HepG2 (cell line): ENCODE data around the gene KRT82. TPM values are rescaled to one million over a fixed set of nuclear protein-coding genes. Genes with fewer than 3 reads are reported as not detected.

Experiments used
- ATAC-seq: fragments of 200-7000 bp; cut with Tn5 transposase; 3 replicates; pipeline ENCODE4 v1.9.1; 2020; ENCODE audit warnings: mild to moderate bottlenecking, moderate library complexity
- BruUV-seq: library from RNA; stranded (reverse); fragments of 400-500 nt; replicated peaks from 2 replicates; lab custom pipeline; 2021; lab: Mats Ljungman, UMichigan
- CTCF ChIA-PET: fragments of 300-600 bp; formaldehyde crosslinking; extraction: SDS; loops from one replicate; lab custom pipeline; 2021; ENCODE audit warnings: low total read pairs, inconsistent platforms, low intra/inter-chr PET ratio; lab: Yijun Ruan, JAX
- POLR2A ChIA-PET: fragments of 350-600 bp; sonication (Branson Sonifier 250); formaldehyde crosslinking; loops from one replicate; lab custom pipeline; 2020; ENCODE audit warnings: antibody characterized with exemption, inconsistent platforms; lab: Yijun Ruan, JAX
- DNase-seq: peaks from one replicate; pipeline ENCODE4 v3.0.0-alpha.2; 2015; ENCODE audit warnings: low spot score
- FAIRE-seq: peaks from 3 replicates; lab custom pipeline; 2011; peaks lifted over from hg19 to GRCh38; lab: Jason Lieb, UNC
- H2AFZ ChIP-seq: one replicate; pipeline ENCODE4 v1.6.1; 2011; ENCODE audit warnings: low read length, inconsistent platforms
- H3K27ac ChIP-seq: fragments of 300-600 bp; 3 replicates; pipeline ENCODE4 v1.8.0; 2011; ENCODE audit warnings: mixed run types, mild to moderate bottlenecking, mixed read lengths, low read length, inconsistent platforms; ENCODE audit not compliant: insufficient read depth; ENCODE audit errors: extremely low read length
- H3K27me3 ChIP-seq, 2 experiments: fragments of 200-600 bp in 1 of 2; 2 replicates in 1 of 2; 3 replicates in 1 of 2; pipeline versions ENCODE4 v1.6.0 to v1.8.0; 2011; ENCODE audit warnings: low read length in 2 of 2, mild to moderate bottlenecking in 2 of 2, moderate library complexity in 2 of 2, inconsistent platforms in 1 of 2; ENCODE audit not compliant: insufficient read depth in 2 of 2, control insufficient read depth in 1 of 2
- H3K36me3 ChIP-seq, 2 experiments: fragments of 200-600 bp in 1 of 2; replicated peaks in 1 of 2; 2 replicates in 1 of 2; 3 replicates in 1 of 2; pipeline versions ENCODE4 v1.5.1 to v1.8.0; 2011; ENCODE audit warnings: low read length in 2 of 2, inconsistent platforms in 1 of 2; ENCODE audit not compliant: insufficient read depth in 2 of 2, control insufficient read depth in 1 of 2
- H3K4me1 ChIP-seq: 2 replicates; pipeline ENCODE4 v1.5.1; 2012; ENCODE audit warnings: low read length, inconsistent platforms; ENCODE audit not compliant: insufficient read depth
- H3K4me2 ChIP-seq: 2 replicates; pipeline ENCODE4 v1.6.0; 2011; ENCODE audit warnings: low read depth, low read length, inconsistent platforms
- H3K4me3 ChIP-seq, 3 experiments: fragments of 200-600 bp in 1 of 3; sonication (generic), shearing (Covaris generic) in 1 of 3; replicated peaks in 1 of 3; 2 replicates each; pipeline ENCODE4 v1.5.1; 2011 to 2016; ENCODE audit warnings: low read length in 3 of 3, inconsistent platforms in 2 of 3, low read depth in 2 of 3, mild to moderate bottlenecking in 2 of 3, control low read depth in 1 of 3, mixed read lengths in 1 of 3; ENCODE audit not compliant: insufficient read depth in 1 of 3
- H3K79me2 ChIP-seq: one replicate; pipeline ENCODE4 v1.6.1; 2011; ENCODE audit warnings: low read length, inconsistent platforms; ENCODE audit not compliant: insufficient read depth
- H3K9ac ChIP-seq: 2 replicates; pipeline ENCODE4 v1.6.0; 2011; ENCODE audit warnings: mild to moderate bottlenecking, low read depth, low read length, inconsistent platforms; ENCODE audit not compliant: insufficient read depth
- H3K9me3 ChIP-seq: 2 replicates; pipeline ENCODE4 v1.5.1; 2012; ENCODE audit warnings: mild to moderate bottlenecking, low read length
- H4K20me1 ChIP-seq: 2 replicates; pipeline ENCODE4 v1.6.0; 2011; ENCODE audit warnings: inconsistent platforms, mild to moderate bottlenecking, low read length, moderate library complexity; ENCODE audit not compliant: insufficient read depth
- BRCA1 ChIP-seq: sonication (generic); formaldehyde crosslinking; IDR thresholded peaks from 2 replicates; pipeline ENCODE4 v1.4.0; 2020; ENCODE audit warnings: missing genetic modification reagents
- ERF ChIP-seq: IDR thresholded peaks from 2 replicates; pipeline ENCODE4 v1.6.1; 2018; ENCODE audit warnings: missing biosample characterization, missing genetic modification reagents
- KDM3A ChIP-seq: IDR thresholded peaks from 2 replicates; pipeline ENCODE4 v1.6.1; 2018; ENCODE audit warnings: low read depth, missing compliant biosample characterization
- KDM6A ChIP-seq: IDR thresholded peaks from 2 replicates; pipeline ENCODE4 v1.6.1; 2016; ENCODE audit warnings: low read depth
- MEIS2 ChIP-seq: sonication (generic); formaldehyde crosslinking; IDR thresholded peaks from 2 replicates; pipeline ENCODE4 v1.9.0; 2021; ENCODE audit warnings: mild to moderate bottlenecking, missing genetic modification reagents
- NCOR1 ChIP-seq: fragments of 200-600 bp; sonication (generic); IDR thresholded peaks from 2 replicates; pipeline ENCODE4 v1.7.0; 2017; ENCODE audit warnings: antibody characterized with exemption, low read length, borderline replicate concordance
- PAXIP1 ChIP-seq: sonication (generic); formaldehyde crosslinking; conservative IDR thresholded peaks from 2 replicates; pipeline ENCODE4 v1.4.0; 2020; ENCODE audit warnings: mild to moderate bottlenecking, missing genetic modification reagents, moderate library complexity
- RBFOX2 ChIP-seq: fragments of 200-400 bp; formaldehyde crosslinking; IDR thresholded peaks from 2 replicates; pipeline ENCODE4 v1.6.1; 2017; ENCODE audit warnings: low read depth, mild to moderate bottlenecking, low read length
- SPEN ChIP-seq: sonication (generic); formaldehyde crosslinking; IDR thresholded peaks from 2 replicates; pipeline ENCODE4 v1.5.1; 2020; ENCODE audit warnings: low read depth, mild to moderate bottlenecking, missing genetic modification reagents
- THAP7 ChIP-seq: sonication (generic); formaldehyde crosslinking; IDR thresholded peaks from 2 replicates; pipeline ENCODE4 v1.8.1; 2023; ENCODE audit warnings: mild to moderate bottlenecking, missing genetic modification reagents
- ZNF614 ChIP-seq: IDR thresholded peaks from 2 replicates; pipeline ENCODE4 v1.6.1; 2018; ENCODE audit warnings: missing biosample characterization, missing genetic modification reagents, inconsistent platforms, borderline replicate concordance
- ZNF629 ChIP-seq: sonication (generic); formaldehyde crosslinking; conservative IDR thresholded peaks from 2 replicates; pipeline ENCODE4 v1.5.0; 2020; ENCODE audit warnings: missing genetic modification reagents
- ZSCAN20 ChIP-seq: sonication (generic); formaldehyde crosslinking; IDR thresholded peaks from 2 replicates; pipeline ENCODE4 v1.4.0; 2020; ENCODE audit warnings: missing genetic modification reagents, mild to moderate bottlenecking, borderline replicate concordance
- ZZZ3 ChIP-seq: sonication (generic); formaldehyde crosslinking; IDR thresholded peaks from 2 replicates; pipeline ENCODE4 v1.4.0; 2020; ENCODE audit warnings: missing genetic modification reagents, mild to moderate bottlenecking, borderline replicate concordance
- whole genome bisulfite sequencing: methylation state at CpG from one replicate; pipeline ENCODE4 v1.1.6; 2017; ENCODE audit warnings: low lambda C conversion rate; 5-methylcytosine and 5-hydroxymethylcytosine counted together
- in situ Hi-C: cut with HindIII; loops from 2 replicates; pipeline ENCODE4 v1.10.0; 2017; ENCODE audit warnings: low pct_unique_long_range_greater_than_20kb; ENCODE audit not compliant: extremely low pct_ligation_motif_present
- intact Hi-C: fragments of 100-400 bp; cut with micrococcal nuclease; formaldehyde crosslinking; loops from one replicate; pipeline ENCODE4 v1.10.0; 2022; ENCODE audit not compliant: unreplicated experiment
- polyA plus RNA-seq, 8 experiments: library from polyadenylated mRNA; depleted of rRNA in 3 of 8; stranded (reverse) in 7 of 8; unstranded in 1 of 8; fragments of >200 nt; fragmentation: Illumina TruSeq in 4 of 8; extraction: Trizol in 4 of 8; gene quantifications; 2 replicates each; pipeline versions ENCODE4 v1.2.1 to v1.2.3, GENCODE V29; 2011 to 2016; ENCODE audit warnings: low read depth in 4 of 8, missing spikeins in 1 of 8, mixed read lengths in 1 of 8; ENCODE audit not compliant: insufficient read depth in 1 of 8
- total RNA-seq, 5 experiments: library from RNA; depleted of rRNA; stranded (reverse); fragments of >200 nt; fragmentation: Illumina TruSeq; extraction: Trizol; gene quantifications; 2 replicates each; pipeline ENCODE4 v1.2.3, GENCODE V29; 2016; ENCODE audit warnings: low read depth in 1 of 5

The KRT82 gene
- total and polyA plus RNA-seq, 2 of the 13 experiments (the other 11 are each of a cell fraction or from before 2014, with no cell fraction given) = not detected

- Histone ChIP-seq H2AFZ (no peak overlapping the region), H3K36me3 (no peaks in the 10 kb centered on the region), H3K4me1 (peaks cover 5% of the 10 kb centered on the region; the same call in 1 of the 2 replicates), H3K79me2 (no peaks in the 10 kb centered on the region), H3K4me2 (no peak overlapping the region), H3K4me3 (no peak overlapping the region), H4K20me1 (no peaks in the 10 kb centered on the region), H3K27me3 (peaks cover 6 to 48% of the 10 kb centered on the region in 2 experiments; a peak in 4 of 5 replicates), H3K9me3 (no peaks in the 10 kb centered on the region), H3K9ac (no peak overlapping the region), H3K27ac (no peak overlapping the region)
- no peak for DNase-seq
- ChIA-PET CTCF (no interaction called here), POLR2A (no interaction called here)
- intact Hi-C loops = no loop called here
- FAIRE-seq = no peak
- TF ChIP-seq KDM6A (CRISPR knock-in tag) = no peak
- in situ Hi-C loops = no loop called here
- WGBS = 35% methylated on average over 9 of the region's 14 CpGs
- no peak for ATAC-seq
- no TSS peak for BruUV-seq
These were observed 41.1 kb downstream of the KRT82 start for GRCh38 chr12:52364901-52365489.

- Histone ChIP-seq H3K9me3 (no peaks in the 10 kb centered on the region), H3K4me2 (no peak overlapping the region), H3K79me2 (no peaks in the 10 kb centered on the region), H3K36me3 (no peaks in the 10 kb centered on the region), H3K27ac (no peak overlapping the region), H3K4me3 (no peak overlapping the region), H3K27me3 (peaks cover 6 to 45% of the 10 kb centered on the region in 2 experiments; a peak in 4 of 5 replicates), H4K20me1 (no peaks in the 10 kb centered on the region), H3K9ac (no peak overlapping the region), H2AFZ (no peak overlapping the region), H3K4me1 (peaks cover 5% of the 10 kb centered on the region; the same call in 1 of the 2 replicates)
- no peak for ATAC-seq
- intact Hi-C loops = no loop called here
- CTCF ChIA-PET = no interaction called here
- in situ Hi-C loops = no loop called here
- 4% methylated on average over 4 of the region's 7 CpGs for WGBS
- DNase-seq = no peak
- POLR2A ChIA-PET = no interaction called here
- BruUV-seq = no TSS peak
- FAIRE-seq = no peak
- TF ChIP-seq THAP7 (CRISPR knock-in tag) (no peak), ZSCAN20 (no peak), ERF (CRISPR knock-in tag) (no peak), ZNF614 (CRISPR knock-in tag) (no peak), RBFOX2 (no peak), BRCA1 (CRISPR knock-in tag) (no peak), ZZZ3 (CRISPR knock-in tag) (no peak), KDM3A (CRISPR knock-in tag) (no peak), NCOR1 (no peak), SPEN (CRISPR knock-in tag) (no peak), ZNF629 (CRISPR knock-in tag) (no peak), MEIS2 (CRISPR knock-in tag) (no peak), PAXIP1 (CRISPR knock-in tag) (no peak)
These were observed 42.1 kb downstream of the KRT82 start for GRCh38 chr12:52364061-52364460.
